ENCODE measurements around the gene CDKAL1.

CDKAL1 gene

GRCh38 chr6:21220271-21220987, 686.2 kb downstream of the CDKAL1 start:
- H3K9ac ChIP-seq, result no peak overlapping the region
- TF ChIP-seq, protein P1, sequence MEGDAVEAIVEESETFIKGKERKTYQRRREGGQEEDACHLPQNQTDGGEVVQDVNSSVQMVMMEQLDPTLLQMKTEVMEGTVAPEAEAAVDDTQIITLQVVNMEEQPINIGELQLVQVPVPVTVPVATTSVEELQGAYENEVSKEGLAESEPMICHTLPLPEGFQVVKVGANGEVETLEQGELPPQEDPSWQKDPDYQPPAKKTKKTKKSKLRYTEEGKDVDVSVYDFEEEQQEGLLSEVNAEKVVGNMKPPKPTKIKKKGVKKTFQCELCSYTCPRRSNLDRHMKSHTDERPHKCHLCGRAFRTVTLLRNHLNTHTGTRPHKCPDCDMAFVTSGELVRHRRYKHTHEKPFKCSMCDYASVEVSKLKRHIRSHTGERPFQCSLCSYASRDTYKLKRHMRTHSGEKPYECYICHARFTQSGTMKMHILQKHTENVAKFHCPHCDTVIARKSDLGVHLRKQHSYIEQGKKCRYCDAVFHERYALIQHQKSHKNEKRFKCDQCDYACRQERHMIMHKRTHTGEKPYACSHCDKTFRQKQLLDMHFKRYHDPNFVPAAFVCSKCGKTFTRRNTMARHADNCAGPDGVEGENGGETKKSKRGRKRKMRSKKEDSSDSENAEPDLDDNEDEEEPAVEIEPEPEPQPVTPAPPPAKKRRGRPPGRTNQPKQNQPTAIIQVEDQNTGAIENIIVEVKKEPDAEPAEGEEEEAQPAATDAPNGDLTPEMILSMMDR (IDR thresholded peaks at IDR 0.05), result no peak
- no peaks in the 10 kb centered on the region for H3K36me3 ChIP-seq (ENCODE audit: control insufficient read depth, insufficient read depth, low read length)
- no peak overlapping the region for H3K4me2 ChIP-seq (ENCODE audit: low read length)
- H3K79me2 ChIP-seq, result no peaks in the 10 kb centered on the region
- no peaks in the 10 kb centered on the region for H3K4me1 ChIP-seq
- H3K4me3 ChIP-seq (ENCODE audit: low read depth, low read length), result no peak overlapping the region
- H3K27me3 ChIP-seq (ENCODE audit: control insufficient read depth, insufficient read depth, low read length), result no peaks in the 10 kb centered on the region
- H3K27ac ChIP-seq, result no peak overlapping the region
- H3K9me3 ChIP-seq (ENCODE audit: control insufficient read depth, low read length), result no peaks in the 10 kb centered on the region
- no peak overlapping the region for H2AFZ ChIP-seq

GRCh38 chr6:21222656-21223055, 688.4 kb downstream of the CDKAL1 start:
- TF ChIP-seq, protein P1 (IDR thresholded peaks at IDR 0.05), result no peak
- Histone ChIP-seq H3K36me3 (ENCODE audit: control insufficient read depth, insufficient read depth, low read length) (no peaks in the 10 kb centered on the region), H3K4me2 (ENCODE audit: low read length) (no peak overlapping the region), H3K9ac (no peak overlapping the region), H3K27me3 (ENCODE audit: control insufficient read depth, insufficient read depth, low read length) (no peaks in the 10 kb centered on the region), H3K4me3 (ENCODE audit: low read depth, low read length) (no peak overlapping the region), H2AFZ (no peak overlapping the region), H3K4me1 (no peaks in the 10 kb centered on the region), H3K79me2 (no peaks in the 10 kb centered on the region), H3K27ac (no peak overlapping the region), H3K9me3 (ENCODE audit: control insufficient read depth, low read length) (no peaks in the 10 kb centered on the region)

GRCh38 chr6:21225912-21226311, 691.7 kb downstream of the CDKAL1 start:
- no peak overlapping the region for H3K9ac ChIP-seq
- no peaks in the 10 kb centered on the region for H3K4me1 ChIP-seq
- no peak overlapping the region for H3K4me3 ChIP-seq (ENCODE audit: low read depth, low read length)
- H3K79me2 ChIP-seq, result no peaks in the 10 kb centered on the region
- no peak overlapping the region for H3K27ac ChIP-seq
- H3K27me3 ChIP-seq (ENCODE audit: control insufficient read depth, insufficient read depth, low read length), result no peaks in the 10 kb centered on the region
- H3K36me3 ChIP-seq (ENCODE audit: control insufficient read depth, insufficient read depth, low read length), result no peaks in the 10 kb centered on the region
- H3K4me2 ChIP-seq (ENCODE audit: low read length), result no peak overlapping the region
- TF ChIP-seq, protein P1 (IDR thresholded peaks at IDR 0.05), result no peak
- H2AFZ ChIP-seq, result no peak overlapping the region
- H3K9me3 ChIP-seq (ENCODE audit: control insufficient read depth, low read length), result no peaks in the 10 kb centered on the region

GRCh38 chr6:21227486-21227885, 693.2 kb downstream of the CDKAL1 start:
- no peaks in the 10 kb centered on the region for H3K9me3 ChIP-seq (ENCODE audit: control insufficient read depth, low read length)
- TF ChIP-seq, protein P1 (IDR thresholded peaks at IDR 0.05), result no peak
- no peaks in the 10 kb centered on the region for H3K4me1 ChIP-seq
- H3K9ac ChIP-seq, result no peak overlapping the region
- no peak overlapping the region for H2AFZ ChIP-seq
- no peak overlapping the region for H3K27ac ChIP-seq
- H3K27me3 ChIP-seq (ENCODE audit: control insufficient read depth, insufficient read depth, low read length), result no peaks in the 10 kb centered on the region
- H3K4me2 ChIP-seq (ENCODE audit: low read length), result no peak overlapping the region
- no peaks in the 10 kb centered on the region for H3K36me3 ChIP-seq (ENCODE audit: control insufficient read depth, insufficient read depth, low read length)
- no peaks in the 10 kb centered on the region for H3K79me2 ChIP-seq
- no peak overlapping the region for H3K4me3 ChIP-seq (ENCODE audit: low read depth, low read length)

- H3K4me2 ChIP-seq (ENCODE audit: low read length), result no peak overlapping the region
- TF ChIP-seq, protein P1 (IDR thresholded peaks at IDR 0.05), result no peak
- no peaks in the 10 kb centered on the region for H3K9me3 ChIP-seq (ENCODE audit: control insufficient read depth, low read length)
- no peaks in the 10 kb centered on the region for H3K79me2 ChIP-seq
- no peak overlapping the region for H3K9ac ChIP-seq
- H3K4me3 ChIP-seq (ENCODE audit: low read depth, low read length), result no peak overlapping the region
- no peak overlapping the region for H3K27ac ChIP-seq
- no peak overlapping the region for H2AFZ ChIP-seq
- no peaks in the 10 kb centered on the region for H3K36me3 ChIP-seq (ENCODE audit: control insufficient read depth, insufficient read depth, low read length)
- H3K27me3 ChIP-seq (ENCODE audit: control insufficient read depth, insufficient read depth, low read length), result no peaks in the 10 kb centered on the region
- no peaks in the 10 kb centered on the region for H3K4me1 ChIP-seq
Observed at GRCh38 chr6:21228411-21228810, 694.2 kb downstream of the CDKAL1 start.

Data from parathyroid adenoma (tissue), 2 donors.